HG03575 (cell line): ENCODE measurements around the gene TANC1.

Source experiments
- ATAC-seq: cut with Tn5 transposase; IDR thresholded peaks from one replicate; pipeline ENCODE4 v1.9.1; 2021; ENCODE audit not compliant: unreplicated experiment, insufficient number of reproducible peaks, low FRiP score; ENCODE audit errors: extremely low read depth

The TANC1 gene

GRCh38 chr2:159187106-159187505 is 218.7 kb downstream of the TANC1 start:
- no peak for ATAC-seq

DNA sequence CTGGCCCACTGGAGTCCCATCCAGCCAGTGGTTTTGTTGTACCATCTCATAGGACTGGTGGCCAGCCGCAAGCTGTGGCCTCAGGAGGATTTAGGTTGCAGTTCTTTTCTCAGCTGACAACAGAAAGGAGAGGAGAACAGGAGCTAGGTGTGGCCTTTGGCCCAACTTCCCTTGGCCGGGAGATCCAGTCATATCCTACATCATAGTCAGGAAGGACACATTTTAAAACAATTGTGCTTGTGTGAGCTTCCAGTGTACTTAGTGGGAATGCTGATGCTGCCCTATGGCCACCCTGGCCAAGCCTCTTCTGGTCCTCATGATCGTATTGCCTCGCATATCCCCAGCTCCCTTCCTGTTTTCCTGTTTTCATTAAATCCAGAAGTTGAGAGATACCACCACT is 220.0 kb downstream of the TANC1 start:
- ATAC-seq = no peak

DNA sequence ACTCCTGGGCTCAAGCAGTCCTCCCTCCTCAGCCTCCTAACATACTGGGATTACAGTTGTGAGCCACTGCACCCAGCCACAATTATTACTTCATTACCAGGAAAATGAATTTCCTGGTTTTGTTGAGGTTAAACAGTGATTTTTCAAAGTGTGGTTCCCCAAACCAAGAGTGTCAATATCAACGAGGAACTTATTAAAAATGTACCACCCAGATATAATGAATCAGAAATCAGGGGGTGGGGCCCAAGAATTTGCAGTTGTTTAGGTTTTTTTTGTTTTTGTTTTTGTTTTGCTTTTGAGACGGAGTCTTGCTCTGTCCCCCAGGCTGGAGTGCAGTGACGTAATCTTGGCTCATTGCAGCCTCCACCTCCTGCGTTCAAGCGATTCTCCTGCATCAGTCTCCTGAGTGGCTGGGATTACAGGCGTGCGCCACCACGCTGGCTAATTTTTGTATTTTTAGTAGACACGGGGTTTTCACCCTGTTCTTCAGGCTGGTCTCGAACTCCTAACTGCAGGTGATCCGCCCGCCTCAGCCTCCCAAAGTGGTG is 224.0 kb downstream of the TANC1 start:
- no peak for ATAC-seq

DNA sequence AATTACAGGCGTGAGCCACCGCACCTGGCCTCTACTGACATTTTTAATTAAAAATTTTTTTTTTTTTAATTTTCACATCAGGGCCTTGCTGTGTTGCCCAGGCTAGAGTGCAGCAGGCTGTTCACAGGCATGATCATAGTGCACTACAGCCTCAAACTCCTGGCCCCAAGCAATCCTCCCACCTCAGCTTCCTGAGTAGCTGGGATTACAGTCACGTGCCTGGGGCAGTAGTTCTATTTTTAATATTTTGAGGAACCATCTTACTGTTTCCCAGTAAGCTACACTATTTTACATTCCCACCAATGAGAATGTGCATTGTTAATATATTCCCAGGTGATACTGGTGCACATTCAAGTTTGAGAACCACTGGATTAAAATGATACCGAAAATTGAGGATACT is 225.4 kb downstream of the TANC1 start:
- no peak for ATAC-seq

- no peak for ATAC-seq
Measured at GRCh38 chr2:159194241-159194640, 225.8 kb downstream of the TANC1 start.

GRCh38 chr2:159195697-159196096 is 227.3 kb downstream of the TANC1 start:
- ATAC-seq = no peak

DNA sequence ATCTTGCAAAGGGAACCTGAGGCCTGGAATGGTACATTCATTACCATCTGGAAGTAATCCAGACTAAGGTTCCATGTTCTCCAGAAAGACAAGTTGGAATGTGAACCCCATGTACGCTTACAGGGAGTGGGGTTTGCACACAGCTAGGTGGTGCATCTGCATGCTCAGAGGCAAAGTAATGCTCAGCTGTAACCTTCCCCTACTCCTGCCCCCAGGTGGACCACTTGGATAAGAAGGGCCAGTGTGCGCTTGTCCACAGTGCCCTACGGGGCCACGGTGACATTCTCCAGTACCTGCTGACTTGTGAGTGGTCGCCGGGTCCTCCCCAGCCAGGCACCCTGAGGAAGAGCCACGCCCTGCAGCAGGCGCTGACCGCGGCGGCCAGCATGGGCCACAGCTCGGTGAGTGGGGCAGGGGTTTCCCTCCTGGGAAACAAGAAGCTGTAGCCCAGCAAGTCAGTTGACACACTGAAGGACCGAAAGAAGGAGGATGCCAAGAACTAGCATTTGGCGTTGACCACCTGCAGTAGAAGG is 228.0 kb downstream of the TANC1 start:
- ATAC-seq = no peak

DNA sequence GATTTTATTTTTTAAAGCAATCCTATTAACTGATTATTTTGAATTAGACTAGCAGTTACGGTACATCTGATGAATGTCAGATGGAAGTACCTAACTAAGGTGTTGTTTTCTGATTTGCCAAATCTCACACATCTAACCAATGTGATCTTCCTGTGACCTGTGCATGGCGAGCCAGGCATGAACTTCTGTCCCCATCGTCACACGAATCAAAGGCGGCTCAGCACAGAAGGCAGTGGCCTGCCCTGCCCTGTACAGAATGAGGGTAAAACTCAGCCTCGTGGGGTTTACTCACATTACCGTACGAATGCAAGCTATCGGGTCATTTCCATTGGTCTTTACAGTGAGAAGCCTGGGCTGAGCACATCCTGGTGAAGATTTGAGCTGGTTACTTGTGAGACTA is 230.8 kb downstream of the TANC1 start:
- ATAC-seq = no peak

DNA sequence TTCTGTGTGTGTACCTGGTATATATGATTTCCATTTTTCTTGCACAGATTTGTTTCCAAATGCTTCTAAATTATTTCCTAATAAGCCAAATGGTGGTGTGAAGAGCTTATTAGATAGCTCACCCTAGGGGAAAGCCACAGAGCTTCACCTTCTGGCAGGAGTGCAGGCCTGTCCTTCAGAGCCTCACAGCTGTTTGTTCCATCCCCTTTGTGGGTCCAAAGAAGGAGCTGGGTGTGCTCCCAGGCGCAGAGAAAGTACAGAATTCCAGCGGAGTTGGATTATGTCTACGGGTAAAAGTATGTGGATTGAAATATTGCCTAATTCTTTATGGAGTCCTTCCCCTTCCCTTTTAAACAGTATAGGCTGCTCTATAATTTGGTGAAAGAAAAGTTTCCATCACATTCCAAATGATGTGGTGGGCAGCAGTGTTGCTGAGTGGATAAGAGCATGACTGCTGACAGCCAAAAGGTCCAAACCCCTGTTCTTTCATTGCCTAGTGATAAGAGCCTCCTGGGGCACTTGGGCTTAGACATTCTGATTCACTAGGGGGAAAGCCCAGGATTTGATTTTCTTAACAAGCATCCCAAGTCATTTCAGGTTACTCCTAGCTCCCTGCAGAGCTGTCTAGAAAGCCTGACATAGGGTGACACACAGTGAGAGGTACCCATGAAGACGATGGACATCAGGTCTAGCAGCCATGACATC is 231.5 kb downstream of the TANC1 start:
- no peak for ATAC-seq

- no peak for ATAC-seq
Measured at GRCh38 chr2:159200498-159200897, 232.1 kb downstream of the TANC1 start.

DNA sequence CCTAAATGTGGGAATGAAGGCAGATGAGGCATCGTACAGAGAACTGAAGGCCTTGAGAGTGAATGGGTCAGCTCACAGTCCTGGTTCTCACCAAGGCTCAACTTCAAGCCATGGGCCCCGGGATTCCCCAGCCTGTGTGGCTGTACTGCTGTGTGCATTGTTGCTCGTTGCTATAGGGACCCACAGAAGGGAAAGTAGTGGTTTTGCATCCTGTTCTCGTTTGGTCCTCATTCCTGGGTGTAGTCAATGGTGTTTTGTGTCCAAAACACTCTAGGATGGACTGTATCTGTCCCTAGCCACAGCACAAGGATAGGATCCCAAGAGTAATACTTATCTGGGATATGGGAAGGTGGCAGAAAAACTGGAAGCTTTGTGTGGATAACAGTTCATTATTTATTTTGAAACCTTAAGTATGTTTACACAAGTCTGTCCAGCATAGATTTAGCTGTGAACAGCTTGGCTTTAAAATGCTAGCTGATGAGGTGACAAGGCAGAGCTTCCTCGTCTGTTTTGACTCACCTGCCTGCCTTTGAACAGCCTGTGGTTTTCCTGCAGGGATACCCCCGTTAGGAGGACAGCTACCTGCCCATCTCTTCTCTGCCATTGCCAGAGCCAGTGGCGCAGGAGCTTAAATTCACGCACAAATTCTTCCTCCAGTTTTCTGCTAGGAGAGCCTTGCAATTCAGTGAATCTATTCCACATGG is 233.1 kb downstream of the TANC1 start:
- peak; percentile 97 for ATAC-seq

DNA sequence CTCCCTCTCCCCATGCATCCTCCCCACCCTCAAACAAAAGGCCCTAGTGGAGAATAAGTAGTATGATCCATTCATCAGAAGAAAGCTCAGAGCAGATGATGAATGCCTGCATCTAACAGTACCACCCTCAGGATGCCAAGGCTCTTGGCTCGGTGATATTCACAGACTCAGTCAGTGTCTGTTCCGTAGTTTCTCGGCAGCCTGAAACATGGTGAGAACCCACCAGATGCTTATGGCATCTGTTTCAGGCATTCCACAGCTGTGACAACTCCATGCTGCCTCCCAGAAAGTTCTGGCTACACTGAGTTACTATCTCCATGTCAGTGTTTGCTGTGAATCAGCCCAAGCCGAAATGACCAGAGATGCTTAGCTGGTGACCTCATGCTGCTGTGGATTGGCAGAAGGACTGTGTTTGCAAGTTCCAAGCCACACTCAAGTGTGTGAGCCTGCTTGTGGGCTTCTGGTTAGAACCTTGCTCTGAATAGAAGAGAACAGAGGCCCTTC is 234.2 kb downstream of the TANC1 start:
- no peak for ATAC-seq

DNA sequence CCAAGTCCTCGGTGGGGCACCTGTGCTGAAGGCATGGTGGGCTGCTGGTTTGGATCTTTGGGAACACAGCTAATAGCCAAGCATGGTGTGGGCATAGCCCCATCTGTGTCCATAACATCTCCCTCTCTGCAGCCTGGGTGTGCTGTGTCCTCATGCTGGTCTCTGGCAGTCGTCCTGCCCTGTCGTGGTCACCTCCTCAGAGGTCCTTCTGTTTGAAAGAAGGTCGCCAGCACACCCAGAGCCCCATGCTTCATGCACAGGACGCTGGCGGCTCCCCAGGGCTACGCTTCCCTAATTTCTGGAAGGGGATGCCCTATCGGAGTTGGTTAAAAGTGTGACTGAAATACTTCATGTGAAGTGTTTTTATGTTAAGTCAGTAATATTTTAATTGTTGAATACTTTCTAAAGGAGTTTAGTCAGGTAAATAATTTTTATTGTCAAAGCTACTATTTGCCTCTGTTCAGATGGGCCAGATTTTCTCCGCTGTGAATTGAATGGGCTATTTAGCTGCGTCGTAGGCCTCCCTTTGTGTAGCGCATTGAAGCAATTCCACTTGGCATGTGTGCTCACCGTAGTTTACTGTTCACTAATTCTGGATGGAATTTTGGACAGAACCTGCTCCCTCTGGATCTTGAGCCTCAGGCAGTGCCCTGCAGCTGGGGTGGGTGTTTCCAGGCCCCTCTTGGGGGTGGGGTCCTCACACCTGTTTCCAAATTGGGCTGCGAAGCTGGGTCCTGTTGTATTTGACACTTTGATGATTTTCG is 236.1 kb downstream of the TANC1 start:
- ATAC-seq = no peak

GRCh38 chr2:159206736-159207380 is 238.4 kb downstream of the TANC1 start:
- ATAC-seq = no peak

DNA sequence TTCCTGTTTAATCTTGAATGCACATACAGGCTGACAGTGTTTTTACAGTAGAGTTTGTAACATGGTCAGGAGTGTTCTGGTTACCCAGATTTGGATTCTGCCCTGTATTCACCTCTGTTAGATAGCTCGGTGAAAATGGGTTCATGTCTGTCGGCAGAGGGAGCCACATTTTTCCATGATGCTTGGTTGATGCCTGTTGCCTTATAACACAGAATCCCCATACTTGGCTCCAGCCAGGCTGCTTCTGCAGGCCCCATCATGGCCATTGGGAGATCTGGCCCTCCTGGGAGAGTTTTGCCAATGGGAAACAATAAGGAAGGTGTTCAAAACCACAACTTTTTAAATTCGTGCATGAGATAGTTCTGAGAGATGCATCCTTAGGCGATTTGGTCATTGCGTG is 240.0 kb downstream of the TANC1 start:
- no peak for ATAC-seq

DNA sequence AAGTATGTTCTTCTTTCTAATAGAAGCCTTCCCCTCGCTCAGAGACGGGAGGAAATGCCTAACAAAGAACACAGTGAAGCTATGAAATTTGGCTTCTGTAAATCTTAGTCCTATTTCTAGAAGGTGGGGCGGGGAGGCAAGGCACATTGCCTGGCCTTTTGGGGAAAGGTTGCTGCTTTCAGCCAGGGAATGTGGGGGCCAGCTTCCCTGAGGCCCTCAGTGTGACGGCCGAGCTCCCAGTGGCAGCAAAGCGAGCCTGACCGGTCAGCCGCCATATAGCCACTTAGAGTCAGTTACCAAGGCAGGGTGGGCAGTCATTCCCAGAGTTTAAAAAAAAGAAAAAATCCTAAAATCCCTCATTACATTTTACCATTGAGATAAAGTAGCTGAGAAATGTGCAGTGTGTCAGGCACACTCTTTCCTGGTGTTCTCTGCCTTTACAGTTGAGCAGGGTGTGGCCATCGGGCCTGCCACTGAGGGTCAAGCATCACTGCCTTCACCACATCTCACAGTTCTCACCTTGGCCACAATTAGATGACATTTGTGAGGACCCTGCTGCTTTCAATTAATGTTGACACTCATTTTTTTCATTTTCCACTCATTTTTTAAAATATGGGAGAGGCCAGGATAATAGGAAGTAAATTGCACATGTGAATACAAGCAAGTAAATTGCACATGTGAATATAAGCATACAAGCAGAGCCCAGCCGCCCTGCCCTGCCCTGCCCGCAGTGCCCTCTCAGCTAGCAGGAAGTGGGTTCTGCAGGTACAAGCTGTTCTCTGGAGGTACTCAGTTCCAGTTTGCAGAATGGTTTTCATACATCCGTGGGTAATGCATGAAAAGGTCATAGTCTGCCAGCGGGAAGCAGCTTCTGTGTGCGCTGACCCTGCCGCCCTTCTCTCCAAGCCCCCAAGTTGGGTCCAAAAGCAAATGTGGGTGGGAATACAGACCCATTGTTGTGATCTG is 241.2 kb downstream of the TANC1 start:
- no peak for ATAC-seq

GRCh38 chr2:159211447-159212396 is 243.3 kb downstream of the TANC1 start:
- ATAC-seq = no peak
